Prostate gland (tissue), 2 donors: Measurements from ENCODE around the gene ISCA1. TPM values are rescaled to one million over a fixed set of nuclear protein-coding genes. Genes with fewer than 3 reads are reported as not detected.
A peak's percentile ranks its signal among the peaks of the same experiment; 100 is the strongest.
"Not testable (repeated sequence)": the region's sequence is repeated elsewhere in the genome, so short reads cannot be mapped to it uniquely, and the experiment has no call there.

Source experiments
- DNase-seq: peaks from one replicate; pipeline ENCODE4 v3.0.0-alpha.2; 2019; ENCODE audit warnings: low spot score
- H3K27ac ChIP-seq, 2 donors: fragments of 200-600 bp; sonication (generic); 2 replicates each; pipeline ENCODE4 v1.5.1; 2017 to 2019
- H3K27me3 ChIP-seq: fragments of 200-600 bp; sonication (generic); replicated peaks from 2 replicates; pipeline ENCODE4 v1.5.1; 2019; ENCODE audit not compliant: insufficient read depth
- H3K36me3 ChIP-seq, 2 donors: fragments of 200-600 bp; sonication (generic); 1 replicate in 1 of 2; 2 replicates in 1 of 2; pipeline versions ENCODE4 v1.5.1 to v1.8.1; 2017 to 2019
- H3K4me1 ChIP-seq: fragments of 200-600 bp; sonication (generic); replicated peaks from 2 replicates; pipeline ENCODE4 v1.5.1; 2019
- H3K4me3 ChIP-seq, 2 donors: fragments of 200-600 bp; sonication (generic); 2 replicates each; pipeline ENCODE4 v1.5.1; 2017 to 2019
- H3K9me3 ChIP-seq: fragments of 200-600 bp; sonication (generic); 2 replicates; pipeline ENCODE4 v1.5.1; 2017
- POLR2A ChIP-seq: fragments of 450-650 bp; IDR thresholded peaks from one replicate; pipeline ENCODE4 v1.6.1; 2016; ENCODE audit warnings: antibody characterized with exemption, mild to moderate bottlenecking
- POLR2AphosphoS5 ChIP-seq: sonication (generic); formaldehyde crosslinking; IDR thresholded peaks from one replicate; pipeline ENCODE4 v1.6.1; 2017; ENCODE audit warnings: antibody characterized with exemption
- WGBS: methylation state at CpG from one replicate; pipeline ENCODE4 v1.1.5; 2018; 5-methylcytosine and 5-hydroxymethylcytosine counted together
- intact Hi-C: fragments of 100-400 bp; cut with DNase I; formaldehyde crosslinking; loops from one replicate; pipeline ENCODE4 v1.14.2; 2022
- total RNA-seq, 2 donors: library from RNA; depleted of rRNA; stranded (reverse); fragments of >200 nt; gene quantifications; one replicate each; pipeline ENCODE4 v1.1.0, GENCODE V29; 2016
- TF ChIP-seq, protein P1 (sequence below), 4 experiments: fragments of 200-600 bp in 2 of 4; fragments of 450-650 bp in 2 of 4; sonication (generic) in 2 of 4; IDR thresholded peaks; 1 replicate in 3 of 4; 2 replicates in 1 of 4; pipeline ENCODE4 v1.5.1; 2016 to 2019; ENCODE audit warnings: antibody characterized with exemption in 4 of 4, mild to moderate bottlenecking in 2 of 4, moderate library complexity in 2 of 4

ISCA1 gene
- total RNA-seq, 2 donors from 2014 or later: 39.4 to 51.9 TPM

GRCh38 chr9:86318187-86318586 is 35.8 kb upstream of the ISCA1 start:
- H3K36me3 ChIP-seq: peaks cover 11 to 18% of the 10 kb centered on the region in 2 donors
- 92% methylated on average over 4 of the region's 4 CpGs for WGBS

GRCh38 chr9:86315078-86315477 is 32.7 kb upstream of the ISCA1 start:
- Histone ChIP-seq H3K27ac (no peak overlapping the region), H3K9me3 (no peaks in the 10 kb centered on the region), H3K4me3 (no peak overlapping the region), H3K4me1 (no peaks in the 10 kb centered on the region), H3K27me3 (no peaks in the 10 kb centered on the region), H3K36me3 (peaks cover 11 to 13% of the 10 kb centered on the region in 2 donors)
- intact Hi-C loops: no loop called here
- DNase-seq: no peak
- TF ChIP-seq, protein P1, sequence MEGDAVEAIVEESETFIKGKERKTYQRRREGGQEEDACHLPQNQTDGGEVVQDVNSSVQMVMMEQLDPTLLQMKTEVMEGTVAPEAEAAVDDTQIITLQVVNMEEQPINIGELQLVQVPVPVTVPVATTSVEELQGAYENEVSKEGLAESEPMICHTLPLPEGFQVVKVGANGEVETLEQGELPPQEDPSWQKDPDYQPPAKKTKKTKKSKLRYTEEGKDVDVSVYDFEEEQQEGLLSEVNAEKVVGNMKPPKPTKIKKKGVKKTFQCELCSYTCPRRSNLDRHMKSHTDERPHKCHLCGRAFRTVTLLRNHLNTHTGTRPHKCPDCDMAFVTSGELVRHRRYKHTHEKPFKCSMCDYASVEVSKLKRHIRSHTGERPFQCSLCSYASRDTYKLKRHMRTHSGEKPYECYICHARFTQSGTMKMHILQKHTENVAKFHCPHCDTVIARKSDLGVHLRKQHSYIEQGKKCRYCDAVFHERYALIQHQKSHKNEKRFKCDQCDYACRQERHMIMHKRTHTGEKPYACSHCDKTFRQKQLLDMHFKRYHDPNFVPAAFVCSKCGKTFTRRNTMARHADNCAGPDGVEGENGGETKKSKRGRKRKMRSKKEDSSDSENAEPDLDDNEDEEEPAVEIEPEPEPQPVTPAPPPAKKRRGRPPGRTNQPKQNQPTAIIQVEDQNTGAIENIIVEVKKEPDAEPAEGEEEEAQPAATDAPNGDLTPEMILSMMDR (IDR thresholded peaks at IDR 0.05): no peak
- TF ChIP-seq POLR2A (no peak), POLR2AphosphoS5 (no peak)
- whole genome bisulfite sequencing: 77% methylated on average over 2 of the region's 2 CpGs

More at GRCh38 chr9:86318187-86318586, 35.8 kb upstream of the ISCA1 start:
- Histone ChIP-seq H3K27me3 (no peaks in the 10 kb centered on the region), H3K4me1 (no peaks in the 10 kb centered on the region), H3K27ac (no peak overlapping the region), H3K4me3 (no peak overlapping the region), H3K9me3 (no peaks in the 10 kb centered on the region)
- TF ChIP-seq, protein P1 (IDR thresholded peaks at IDR 0.05): no peak
- no peak for TF ChIP-seq POLR2AphosphoS5
- intact Hi-C loops: no loop called here
- DNase-seq: no peak

GRCh38 chr9:86312959-86313358 is 30.6 kb upstream of the ISCA1 start:
- H3K9me3 ChIP-seq, H3K4me3 ChIP-seq, H3K36me3 ChIP-seq, H3K27ac ChIP-seq, H3K4me1 ChIP-seq, H3K27me3 ChIP-seq, intact Hi-C loops, DNase-seq: not testable (repeated sequence)
- WGBS: 96% methylated on average over 2 of the region's 2 CpGs

- TF ChIP-seq POLR2AphosphoS5 (no peak), POLR2A (no peak)
- TF ChIP-seq, protein P1 (IDR thresholded peaks at IDR 0.05): no peak
- no peaks in the 10 kb centered on the region for H3K9me3 ChIP-seq
- intact Hi-C loops: no loop called here
- no peaks in the 10 kb centered on the region for H3K4me1 ChIP-seq
- DNase-seq: no peak
- H3K36me3 ChIP-seq: peaks cover 4 to 5% of the 10 kb centered on the region in 2 donors
- no peak overlapping the region for H3K27ac ChIP-seq
- 81% methylated on average over 1 of the region's 1 CpG for WGBS
- no peaks in the 10 kb centered on the region for H3K27me3 ChIP-seq
- no peak overlapping the region for H3K4me3 ChIP-seq
These were observed 26.3 kb upstream of the ISCA1 start for GRCh38 chr9:86308687-86309086.

- TF ChIP-seq POLR2A (no peak), POLR2AphosphoS5 (no peak)
- TF ChIP-seq, protein P1 (IDR thresholded peaks at IDR 0.05): no peak
- no peaks in the 10 kb centered on the region for H3K4me1 ChIP-seq
- DNase-seq: peak; percentile 24
- no peaks in the 10 kb centered on the region for H3K9me3 ChIP-seq
- intact Hi-C loops: no loop called here
- H3K4me3 ChIP-seq: no peak overlapping the region
- no peaks in the 10 kb centered on the region for H3K27me3 ChIP-seq
- peaks cover 2 to 13% of the 10 kb centered on the region in 2 donors for H3K36me3 ChIP-seq
- 21% methylated on average over 3 of the region's 3 CpGs for WGBS
- H3K27ac ChIP-seq: peak overlapping the region in 1 of 2 donors; percentile 27
These were observed 21.9 kb upstream of the ISCA1 start for GRCh38 chr9:86304236-86304730.
